ENCODE data around the gene MATN1.

Gene MATN1

DNA sequence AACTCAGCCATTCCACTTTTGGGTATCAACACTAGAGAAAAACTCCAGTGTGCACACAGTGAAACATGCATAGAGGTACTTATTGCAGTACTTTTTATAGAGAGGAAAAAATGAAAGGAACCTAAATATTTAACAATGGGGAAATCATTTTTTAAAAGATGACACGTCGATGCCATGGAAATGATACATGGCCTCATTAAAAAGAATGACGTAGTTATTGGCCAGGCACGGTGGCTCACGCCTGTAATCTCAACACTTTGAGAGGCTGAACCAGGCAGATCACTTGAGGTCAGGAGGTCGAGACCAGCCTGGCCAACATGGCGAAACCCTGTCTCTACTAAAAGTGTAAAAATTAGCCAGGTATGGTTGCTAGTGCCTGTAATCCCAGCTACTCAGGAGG lies 42.5 kb downstream of the MATN1 start:
- Histone ChIP-seq H2AFZ (ENCODE audit: low read depth) (no peak overlapping the region), H3K4me3 (IDR thresholded peaks at IDR 0.05; ENCODE audit: insufficient read depth, low read depth, low read length) (no peak overlapping the region), H3K79me2 (ENCODE audit: insufficient read depth, low read depth) (no peaks in the 10 kb centered on the region), H3K36me3 (ENCODE audit: insufficient read depth) (no peaks in the 10 kb centered on the region), H3K27ac (no peak overlapping the region), H3K9ac (no peak overlapping the region), H3K27me3 (ENCODE audit: insufficient read depth, low read depth) (peaks cover 4% of the 10 kb centered on the region; the same call in 1 of the 2 replicates), H3K4me2 (no peak overlapping the region), H3K4me1 (ENCODE audit: low read depth, poor library complexity, severe bottlenecking) (no peaks in the 10 kb centered on the region), H4K20me1 (ENCODE audit: insufficient read depth) (no peaks in the 10 kb centered on the region)
- TF ChIP-seq, protein P1, sequence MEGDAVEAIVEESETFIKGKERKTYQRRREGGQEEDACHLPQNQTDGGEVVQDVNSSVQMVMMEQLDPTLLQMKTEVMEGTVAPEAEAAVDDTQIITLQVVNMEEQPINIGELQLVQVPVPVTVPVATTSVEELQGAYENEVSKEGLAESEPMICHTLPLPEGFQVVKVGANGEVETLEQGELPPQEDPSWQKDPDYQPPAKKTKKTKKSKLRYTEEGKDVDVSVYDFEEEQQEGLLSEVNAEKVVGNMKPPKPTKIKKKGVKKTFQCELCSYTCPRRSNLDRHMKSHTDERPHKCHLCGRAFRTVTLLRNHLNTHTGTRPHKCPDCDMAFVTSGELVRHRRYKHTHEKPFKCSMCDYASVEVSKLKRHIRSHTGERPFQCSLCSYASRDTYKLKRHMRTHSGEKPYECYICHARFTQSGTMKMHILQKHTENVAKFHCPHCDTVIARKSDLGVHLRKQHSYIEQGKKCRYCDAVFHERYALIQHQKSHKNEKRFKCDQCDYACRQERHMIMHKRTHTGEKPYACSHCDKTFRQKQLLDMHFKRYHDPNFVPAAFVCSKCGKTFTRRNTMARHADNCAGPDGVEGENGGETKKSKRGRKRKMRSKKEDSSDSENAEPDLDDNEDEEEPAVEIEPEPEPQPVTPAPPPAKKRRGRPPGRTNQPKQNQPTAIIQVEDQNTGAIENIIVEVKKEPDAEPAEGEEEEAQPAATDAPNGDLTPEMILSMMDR (conservative IDR thresholded peaks at IDR 0.05; ENCODE audit: low read depth, low read length) = no peak

DNA sequence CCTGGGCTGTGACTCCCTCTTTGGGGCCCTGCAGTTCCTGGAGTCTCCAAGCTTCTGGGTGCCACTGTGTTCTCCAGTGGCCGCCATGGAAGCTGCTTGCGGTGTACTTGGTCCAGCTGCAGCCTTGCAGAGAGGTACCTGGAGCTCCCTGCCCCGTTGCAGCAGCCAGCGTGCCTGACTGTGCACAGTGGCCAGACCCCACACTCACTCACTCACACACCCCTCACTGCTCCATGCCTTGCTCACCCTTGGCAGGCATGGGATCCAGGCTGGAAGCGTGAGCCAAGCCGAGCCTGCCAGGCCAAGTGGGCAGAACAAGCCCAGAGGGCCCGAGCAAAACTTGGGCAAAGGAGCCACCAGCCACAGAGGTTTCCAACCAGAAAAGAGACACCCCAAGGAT lies 43.0 kb downstream of the MATN1 start:
- H4K20me1 ChIP-seq (ENCODE audit: insufficient read depth) = no peaks in the 10 kb centered on the region
- H3K27ac ChIP-seq = no peak overlapping the region
- H3K27me3 ChIP-seq (ENCODE audit: insufficient read depth, low read depth) = peaks cover 4% of the 10 kb centered on the region; the same call in 1 of the 2 replicates
- H2AFZ ChIP-seq (ENCODE audit: low read depth) = no peak overlapping the region
- TF ChIP-seq, protein P1 (conservative IDR thresholded peaks at IDR 0.05; ENCODE audit: low read depth, low read length) = no peak
- no peak overlapping the region for H3K9ac ChIP-seq
- no peaks in the 10 kb centered on the region for H3K36me3 ChIP-seq (ENCODE audit: insufficient read depth)
- H3K4me1 ChIP-seq (ENCODE audit: low read depth, poor library complexity, severe bottlenecking) = no peaks in the 10 kb centered on the region
- H3K4me2 ChIP-seq = no peak overlapping the region
- H3K79me2 ChIP-seq (ENCODE audit: insufficient read depth, low read depth) = no peaks in the 10 kb centered on the region
- H3K4me3 ChIP-seq (IDR thresholded peaks at IDR 0.05; ENCODE audit: insufficient read depth, low read depth, low read length) = no peak overlapping the region

DNA sequence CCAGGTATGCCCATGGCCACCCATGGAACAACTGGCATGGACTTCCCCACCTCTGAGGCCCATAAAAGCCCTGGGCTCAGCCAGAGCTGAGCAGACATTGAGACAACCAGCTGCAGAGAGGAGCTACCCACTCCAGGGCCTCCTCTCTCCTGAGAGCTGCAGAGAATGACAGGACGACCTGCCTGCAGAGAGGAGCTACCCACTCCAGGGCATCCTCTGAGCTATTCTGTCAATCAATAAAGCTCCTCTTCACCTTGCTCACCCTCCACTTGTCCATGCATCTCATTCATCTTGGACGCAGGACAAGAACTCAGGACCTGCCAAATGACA lies 43.4 kb downstream of the MATN1 start:
- H2AFZ ChIP-seq (ENCODE audit: low read depth) = no peak overlapping the region
- TF ChIP-seq, protein P1 (conservative IDR thresholded peaks at IDR 0.05; ENCODE audit: low read depth, low read length) = no peak
- H3K9ac ChIP-seq = no peak overlapping the region
- no peaks in the 10 kb centered on the region for H3K4me1 ChIP-seq (ENCODE audit: low read depth, poor library complexity, severe bottlenecking)
- H4K20me1 ChIP-seq (ENCODE audit: insufficient read depth) = no peaks in the 10 kb centered on the region
- H3K4me2 ChIP-seq = no peak overlapping the region
- peaks cover 4% of the 10 kb centered on the region; the same call in 1 of the 2 replicates for H3K27me3 ChIP-seq (ENCODE audit: insufficient read depth, low read depth)
- no peaks in the 10 kb centered on the region for H3K79me2 ChIP-seq (ENCODE audit: insufficient read depth, low read depth)
- no peaks in the 10 kb centered on the region for H3K36me3 ChIP-seq (ENCODE audit: insufficient read depth)
- no peak overlapping the region for H3K4me3 ChIP-seq (IDR thresholded peaks at IDR 0.05; ENCODE audit: insufficient read depth, low read depth, low read length)
- H3K27ac ChIP-seq = no peak overlapping the region

DNA sequence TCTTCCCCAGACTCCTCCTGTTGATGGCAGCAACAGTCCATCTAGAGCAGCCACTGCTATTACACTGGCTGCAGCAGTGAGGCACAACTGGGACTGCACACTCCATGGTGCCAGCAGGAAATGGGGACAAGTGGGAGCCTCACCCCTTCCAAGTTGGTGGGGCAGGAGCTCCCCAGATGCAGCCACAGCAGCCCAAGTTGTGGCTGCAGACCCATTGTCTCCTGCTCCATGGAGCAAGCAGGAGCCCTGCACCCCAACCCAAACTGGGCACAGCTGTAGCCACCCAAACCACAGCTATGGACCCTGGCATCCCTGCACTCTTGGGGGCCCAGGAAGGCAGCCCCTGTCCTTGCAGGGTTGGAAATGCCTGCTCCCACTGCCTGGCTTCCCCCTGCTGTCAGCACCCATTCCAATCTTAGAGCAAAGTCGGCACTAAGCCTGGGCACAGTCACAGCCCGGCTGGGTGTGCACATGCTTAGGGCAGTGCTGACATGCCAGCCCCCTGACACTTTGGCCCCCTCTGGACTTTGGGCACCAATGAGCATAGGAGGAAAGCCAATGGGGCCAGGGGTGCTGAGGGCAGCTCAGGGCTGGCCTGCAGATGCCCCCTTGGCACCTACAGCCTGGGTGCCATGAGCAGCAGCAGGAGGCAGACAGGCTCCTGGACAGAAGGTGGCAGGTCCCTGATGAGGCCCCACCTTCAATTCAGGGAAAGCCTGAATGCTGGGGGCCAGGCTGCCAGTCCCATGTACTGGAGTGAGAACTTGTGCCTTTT lies 44.0 kb downstream of the MATN1 start:
- no peak overlapping the region for H3K27ac ChIP-seq
- no peak overlapping the region for H3K4me2 ChIP-seq
- H3K4me3 ChIP-seq (IDR thresholded peaks at IDR 0.05; ENCODE audit: insufficient read depth, low read depth, low read length) = no peak overlapping the region
- H3K9ac ChIP-seq = no peak overlapping the region
- H3K27me3 ChIP-seq (ENCODE audit: insufficient read depth, low read depth) = peaks cover 4% of the 10 kb centered on the region; the same call in 1 of the 2 replicates
- no peaks in the 10 kb centered on the region for H3K4me1 ChIP-seq (ENCODE audit: low read depth, poor library complexity, severe bottlenecking)
- H2AFZ ChIP-seq (ENCODE audit: low read depth) = no peak overlapping the region
- H3K36me3 ChIP-seq (ENCODE audit: insufficient read depth) = no peaks in the 10 kb centered on the region
- H3K79me2 ChIP-seq (ENCODE audit: insufficient read depth, low read depth) = no peaks in the 10 kb centered on the region
- H4K20me1 ChIP-seq (ENCODE audit: insufficient read depth) = no peaks in the 10 kb centered on the region
- TF ChIP-seq, protein P1 (conservative IDR thresholded peaks at IDR 0.05; ENCODE audit: low read depth, low read length) = no peak

All from KMS-11 (cell line).